HG03460 (cell line): ENCODE measurements around the gene CBX7.

Experiments used
- ATAC-seq: cut with Tn5 transposase; IDR thresholded peaks from one replicate; pipeline ENCODE4 v1.9.1; 2021; ENCODE audit not compliant: unreplicated experiment

Gene CBX7

DNA sequence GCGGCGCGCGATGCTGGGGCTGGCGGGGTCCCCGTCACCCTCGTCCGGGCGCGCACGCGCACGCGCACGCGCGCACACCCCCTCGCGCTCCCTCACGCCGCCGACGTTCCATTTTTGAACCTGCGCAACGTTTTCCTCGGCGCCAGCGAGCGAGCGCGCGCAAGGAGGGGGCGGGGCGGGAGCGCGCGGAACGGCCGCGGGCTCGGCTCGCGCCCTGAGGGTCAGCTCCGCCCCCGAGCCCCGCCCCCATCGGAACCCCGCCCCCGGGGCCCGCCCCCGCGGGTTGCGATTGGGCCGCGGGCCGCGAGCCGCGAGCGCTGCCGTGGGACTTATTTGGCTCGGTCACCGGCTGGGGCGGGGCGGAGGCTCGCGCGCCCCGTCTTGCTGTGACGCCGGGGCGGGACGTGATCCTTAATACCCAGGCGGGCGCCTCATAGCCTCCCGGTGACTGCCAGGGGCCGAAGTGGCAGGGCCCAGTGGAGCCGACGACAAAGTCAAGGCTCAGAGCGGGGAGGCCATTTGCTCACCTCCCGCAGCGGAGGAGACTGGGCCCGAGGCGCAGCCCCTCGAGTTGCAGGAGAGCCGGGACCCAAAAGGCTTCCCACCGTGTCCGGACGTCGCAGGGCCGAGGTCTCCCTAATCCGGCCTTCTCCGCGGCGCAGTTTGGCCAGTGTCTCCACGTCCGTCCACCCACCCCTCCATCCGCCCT lies at the start of gene CBX7:
CBX7 (minus strand) TSS at position 170 of the 709 bp plus-strand sequence. CDS start 236 bp downstream, outside the sequence.
- peak; percentile 69 for ATAC-seq

DNA sequence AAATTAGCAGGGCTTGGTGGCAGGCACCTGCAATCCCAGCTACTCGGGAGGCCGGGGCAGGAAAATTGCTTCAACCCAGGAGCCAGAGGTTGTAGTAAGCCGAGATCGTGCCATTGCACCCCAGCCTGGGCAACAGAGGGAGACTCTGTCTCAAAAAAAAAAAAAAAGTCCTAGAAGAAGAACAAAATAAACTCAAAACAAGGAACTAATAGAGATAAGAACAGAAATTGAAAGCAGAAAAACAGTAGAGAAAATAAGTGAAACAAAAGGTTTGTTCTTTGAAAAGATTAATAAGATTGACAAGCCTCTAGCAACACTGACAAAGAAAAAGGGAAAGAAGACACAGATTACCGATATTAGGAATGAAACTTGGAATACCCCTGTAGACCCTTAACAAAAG lies 45.1 kb upstream of the CBX7 start:
- no peak for ATAC-seq

DNA sequence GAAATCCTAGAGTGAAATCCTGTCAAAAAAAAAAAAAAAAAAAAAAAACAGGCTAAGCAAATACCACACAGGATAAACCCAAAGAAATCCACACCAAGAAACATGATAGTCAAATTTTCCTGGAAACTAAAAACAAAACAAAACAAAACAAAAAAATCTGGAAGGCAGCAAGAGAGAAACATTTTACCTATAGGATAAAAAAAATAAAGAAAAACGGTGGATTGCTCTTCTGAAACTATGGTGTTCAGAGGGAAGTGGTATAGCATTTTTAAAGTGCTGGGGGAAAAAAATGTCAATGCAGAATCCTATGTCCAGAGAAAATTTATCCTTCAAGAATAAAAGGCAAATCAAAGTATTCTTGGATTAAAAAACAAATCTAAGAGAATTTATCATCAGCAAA lies 41.6 kb upstream of the CBX7 start:
- ATAC-seq, result no peak

GRCh38 chr22:39188809-39189208 lies 36.3 kb upstream of the CBX7 start:
- ATAC-seq, result no peak

DNA sequence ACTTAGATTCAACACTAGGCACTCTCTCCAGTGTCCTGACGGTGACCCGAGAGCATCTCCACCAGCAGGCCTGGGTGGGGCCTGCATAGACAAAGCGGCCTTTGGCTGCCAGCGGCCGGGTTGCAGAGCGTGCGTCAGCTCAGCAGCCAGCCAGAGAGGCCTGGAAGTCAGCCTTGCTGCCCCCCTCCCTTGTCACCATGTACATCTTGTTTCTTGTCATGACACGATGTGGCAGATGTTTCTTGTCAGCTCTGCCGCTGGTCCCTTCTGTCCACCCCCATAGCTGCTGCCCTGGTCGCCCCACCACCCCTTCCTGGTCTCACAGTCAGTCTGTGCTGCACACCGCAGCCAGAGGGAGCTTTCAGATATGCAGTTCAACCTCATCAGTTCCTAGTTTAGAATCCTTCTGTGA lies 33.1 kb upstream of the CBX7 start:
- ATAC-seq, result no peak

DNA sequence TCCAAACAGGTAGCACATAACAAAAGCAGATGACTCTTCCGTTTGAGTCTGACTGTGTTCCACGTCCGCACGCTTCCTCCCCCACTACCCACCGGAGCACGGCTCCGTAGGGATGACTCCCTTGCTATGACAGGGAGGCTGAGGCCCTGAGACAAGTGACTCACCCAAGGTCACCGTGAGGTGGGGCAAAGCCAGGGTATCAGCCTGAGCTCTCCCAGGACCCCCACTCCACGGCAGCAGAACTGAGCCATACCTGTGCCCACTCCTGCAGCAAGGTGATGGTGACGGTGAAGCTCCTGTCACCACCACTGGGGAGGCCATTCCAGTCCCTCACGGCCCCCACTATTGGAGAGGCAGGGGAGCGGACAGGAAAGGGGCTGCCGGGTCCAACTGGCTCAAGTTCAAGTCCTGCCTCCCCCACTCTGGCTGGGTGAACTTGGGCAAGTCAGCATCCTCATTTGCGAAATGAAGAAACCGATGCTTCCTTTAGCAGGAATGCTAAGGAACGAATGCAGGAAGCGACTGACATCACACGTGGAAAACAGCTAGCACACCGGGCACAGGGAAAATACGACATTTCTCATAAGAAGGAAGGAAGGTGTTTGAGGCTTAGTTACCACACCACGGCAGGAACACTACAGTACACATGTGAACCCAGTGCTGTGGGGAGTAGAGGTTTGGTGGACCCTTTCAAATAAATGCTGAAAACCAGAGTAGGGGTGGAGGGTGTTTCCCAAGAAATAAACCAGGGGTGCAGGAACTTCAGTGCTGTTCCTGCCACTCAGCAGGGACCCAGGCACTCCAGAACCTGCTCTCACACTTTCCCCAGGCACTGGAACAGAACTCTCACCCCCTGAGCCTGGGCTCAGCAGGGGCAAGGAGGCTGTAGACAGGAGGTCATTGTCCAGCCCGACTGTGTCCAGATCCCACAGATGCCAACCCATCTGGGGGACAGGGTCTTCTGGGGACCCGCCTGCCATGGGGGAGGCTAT lies 32.4 kb upstream of the CBX7 start:
- ATAC-seq, result no peak

DNA sequence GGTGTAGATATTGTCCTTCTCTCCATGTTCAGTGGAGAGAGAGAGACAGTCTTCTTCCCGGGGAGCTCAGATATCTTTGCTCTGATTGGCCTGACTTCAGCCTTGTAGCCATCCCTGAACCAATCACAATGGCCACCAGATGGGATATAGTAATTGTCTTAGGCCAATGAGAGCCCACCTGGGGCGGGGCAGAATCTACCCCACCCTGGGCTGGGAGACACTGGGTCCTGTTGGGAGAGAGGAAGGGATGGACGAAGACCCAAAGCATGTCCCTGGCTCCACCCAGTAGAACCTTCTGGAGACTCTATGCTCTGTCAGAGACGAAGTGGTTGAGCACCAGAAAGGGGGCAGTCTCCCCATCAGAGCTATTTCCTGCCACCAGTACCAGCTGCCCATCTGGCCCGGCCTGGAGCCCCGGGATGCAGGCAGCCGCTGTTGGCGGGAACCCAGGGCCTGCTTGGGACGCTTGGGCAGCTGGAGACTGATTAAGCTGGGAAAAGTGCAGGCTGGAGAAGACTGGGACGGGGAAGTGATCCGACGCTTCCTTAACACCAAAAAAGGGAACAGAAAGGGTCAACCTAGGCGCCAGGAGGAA lies 31.6 kb upstream of the CBX7 start:
- ATAC-seq, result no peak

- ATAC-seq, result no peak
Measured at GRCh38 chr22:39182478-39183030, 30.1 kb upstream of the CBX7 start.

DNA sequence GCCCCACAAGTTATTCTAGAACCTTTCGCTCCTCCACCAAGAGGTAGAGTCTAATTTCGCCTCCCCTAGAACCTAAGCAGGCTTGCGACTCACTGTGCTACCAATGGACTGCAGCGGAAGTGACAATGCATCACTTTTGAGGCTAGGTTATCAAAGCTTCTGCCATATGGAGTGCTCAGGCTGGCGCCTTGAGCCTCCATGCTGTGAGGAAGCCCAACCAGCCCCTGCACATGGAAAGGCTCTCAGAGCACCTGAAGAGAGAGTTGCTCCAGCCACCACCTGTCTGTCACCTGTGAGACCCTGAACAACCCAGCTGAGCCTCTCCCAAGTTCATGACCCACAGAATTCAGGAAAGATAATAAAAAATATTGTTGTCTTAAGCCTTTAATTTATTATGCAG lies 29.3 kb upstream of the CBX7 start:
- ATAC-seq, result no peak

DNA sequence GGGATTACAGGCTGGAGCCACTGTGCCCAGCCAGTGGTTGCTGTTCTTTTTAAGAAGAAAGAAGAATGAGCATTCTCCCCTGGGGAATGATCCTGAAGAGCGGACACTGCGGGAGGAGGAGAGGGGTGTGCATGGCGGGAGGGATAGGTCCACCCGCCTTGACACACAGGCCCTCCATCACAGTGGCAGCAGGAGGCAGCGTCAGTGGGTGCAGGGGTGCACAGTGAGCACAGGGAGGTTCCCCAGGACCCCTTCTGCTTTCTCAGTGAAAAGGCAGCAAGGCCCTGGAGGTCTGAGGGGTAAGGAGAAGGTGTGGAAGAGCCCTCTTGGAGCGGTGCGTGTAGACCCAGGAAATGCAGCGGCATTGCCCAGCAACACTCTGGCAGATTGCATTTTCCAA lies 28.9 kb upstream of the CBX7 start:
- no peak for ATAC-seq

DNA sequence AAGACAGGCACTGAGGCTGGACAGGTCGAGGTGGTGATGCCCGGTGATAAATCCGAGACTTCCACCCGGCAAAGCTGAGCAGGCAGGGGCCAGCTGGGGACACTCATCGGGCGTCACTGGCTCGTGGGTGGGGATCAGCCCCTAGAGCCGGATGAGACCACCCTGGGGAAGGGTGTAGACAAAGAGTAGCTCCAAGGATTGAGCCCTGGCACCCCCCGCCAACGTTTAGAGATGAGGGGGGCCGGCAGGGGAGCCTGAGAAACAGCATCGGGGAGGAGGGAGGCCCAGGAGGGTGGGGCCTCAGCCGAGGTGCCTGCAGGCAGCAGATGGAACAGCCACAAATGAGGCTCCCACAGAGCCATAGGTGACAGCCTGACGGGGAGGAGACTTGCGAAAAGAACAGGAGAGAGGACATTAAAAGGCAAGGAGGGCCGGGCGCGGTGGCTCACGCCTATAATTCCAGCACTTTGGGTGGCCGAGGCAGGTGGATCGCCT lies 27.4 kb upstream of the CBX7 start:
- no peak for ATAC-seq

DNA sequence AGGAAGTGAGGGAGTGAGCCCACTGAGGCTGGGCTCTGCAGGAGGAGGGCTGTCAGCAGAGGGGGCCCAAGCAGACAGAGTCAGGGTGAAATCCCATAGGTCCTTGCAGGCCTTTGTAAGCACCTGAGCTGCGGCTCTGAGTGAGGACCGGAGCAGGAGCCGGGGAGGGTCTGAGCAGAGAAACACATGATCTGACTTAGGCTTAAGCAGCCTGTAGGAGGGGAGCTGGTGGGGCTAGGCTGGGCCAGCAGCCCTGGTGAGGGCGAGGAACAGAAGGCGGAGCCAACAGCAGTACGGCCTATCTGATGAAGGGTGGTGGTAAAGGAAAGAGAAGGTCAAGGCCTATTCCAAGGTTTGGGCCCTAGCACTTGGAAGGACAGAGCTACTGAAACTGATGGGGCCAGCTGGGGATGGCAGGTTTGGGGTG lies 26.9 kb upstream of the CBX7 start:
- ATAC-seq, result no peak

DNA sequence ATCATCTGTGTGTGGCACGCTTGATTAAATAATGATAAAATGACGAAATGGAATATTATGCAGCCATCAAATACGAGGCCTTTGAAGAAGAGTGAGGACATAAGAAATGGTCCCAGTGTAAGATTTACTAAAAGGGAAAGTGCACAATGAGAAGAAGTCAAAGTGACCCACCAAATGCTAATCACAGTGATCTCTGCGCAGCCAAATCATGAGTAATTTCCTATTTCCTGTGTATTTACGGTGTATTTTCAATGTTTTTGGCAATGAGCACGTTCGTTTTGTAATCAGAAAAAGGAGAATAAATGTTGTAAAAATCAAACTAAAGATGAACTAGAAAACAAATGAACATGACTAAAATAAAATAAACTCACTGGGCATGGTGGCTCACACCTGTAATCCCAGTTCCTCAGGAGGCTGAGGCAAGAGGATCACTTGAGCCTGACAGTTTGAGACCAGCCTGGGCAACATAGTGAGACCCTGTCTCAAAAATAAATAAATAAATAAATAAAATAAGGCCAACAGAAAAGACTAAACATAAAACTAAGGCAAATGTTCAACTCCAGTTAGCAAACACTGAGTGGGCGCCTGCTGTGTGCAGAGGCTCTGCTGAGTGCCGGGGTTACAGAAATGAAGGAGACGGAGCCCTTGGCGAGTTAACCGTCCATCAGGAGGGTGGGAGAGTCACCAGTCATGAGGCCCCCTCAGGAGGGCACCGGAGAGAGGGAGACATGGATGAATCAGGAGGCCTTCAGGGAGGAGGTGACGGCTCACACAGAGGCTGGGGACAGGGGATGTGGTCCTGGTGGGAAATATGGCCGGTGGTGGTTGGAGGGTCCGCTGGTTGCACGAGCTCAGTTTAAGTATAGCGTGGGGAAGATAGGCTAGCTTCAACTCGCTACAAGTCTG lies 26.0 kb upstream of the CBX7 start:
- no peak for ATAC-seq

GRCh38 chr22:39177791-39178190 lies 25.3 kb upstream of the CBX7 start:
- ATAC-seq, result no peak

DNA sequence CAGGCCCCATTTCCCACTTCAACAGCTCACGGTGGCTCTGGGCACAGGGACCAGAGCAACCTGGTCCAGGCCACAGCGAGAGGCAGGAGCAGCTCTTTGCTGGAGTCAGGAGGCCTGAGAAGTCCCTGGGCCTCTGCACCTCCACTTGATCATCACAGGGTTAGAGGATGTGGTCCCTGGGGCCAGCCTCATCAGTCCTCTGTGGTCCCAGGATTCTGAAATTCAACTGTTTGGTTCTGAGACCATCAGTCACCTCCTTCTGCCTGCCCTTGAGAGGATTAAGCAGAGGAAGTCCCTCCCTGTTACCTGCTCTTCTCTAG lies 24.9 kb upstream of the CBX7 start:
- no peak for ATAC-seq

DNA sequence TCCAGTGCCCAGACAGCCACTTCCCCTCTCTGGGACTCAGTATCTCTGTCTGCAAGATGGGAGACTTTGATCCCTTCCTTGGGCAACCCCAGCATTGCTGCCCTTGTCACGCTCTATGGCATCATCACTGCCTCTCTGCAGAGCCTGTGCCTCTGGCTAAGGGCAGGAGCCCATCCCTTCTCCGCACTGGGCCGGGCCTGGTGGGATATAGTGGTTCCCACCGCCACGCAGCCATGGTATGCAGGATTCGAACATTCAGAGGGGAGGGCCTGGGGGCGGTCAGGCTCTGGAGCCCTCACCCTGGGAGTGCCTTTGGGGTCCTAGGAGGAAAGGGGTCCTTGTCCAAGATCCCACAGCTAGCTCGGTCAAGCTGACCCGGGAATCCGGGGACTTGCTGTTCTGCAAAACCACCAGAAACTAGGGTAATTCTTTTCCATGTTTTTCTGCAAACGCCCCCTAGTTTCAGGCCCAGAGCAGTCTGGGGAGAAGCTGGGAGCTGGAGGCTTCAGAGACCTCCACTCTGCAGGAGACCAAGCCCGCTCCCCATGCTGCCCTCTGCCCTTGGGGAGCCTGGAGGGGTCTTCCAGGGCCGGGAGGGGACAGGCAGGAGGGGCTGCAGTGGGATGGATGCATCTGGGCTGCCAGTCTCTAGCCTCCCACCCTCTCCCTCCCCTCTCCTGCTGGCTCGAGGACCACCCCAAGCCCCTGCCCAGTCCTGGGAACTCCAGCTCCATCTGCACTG lies 24.4 kb upstream of the CBX7 start:
- ATAC-seq, result no peak

GRCh38 chr22:39176143-39176713 lies 23.7 kb upstream of the CBX7 start:
- no peak for ATAC-seq

DNA sequence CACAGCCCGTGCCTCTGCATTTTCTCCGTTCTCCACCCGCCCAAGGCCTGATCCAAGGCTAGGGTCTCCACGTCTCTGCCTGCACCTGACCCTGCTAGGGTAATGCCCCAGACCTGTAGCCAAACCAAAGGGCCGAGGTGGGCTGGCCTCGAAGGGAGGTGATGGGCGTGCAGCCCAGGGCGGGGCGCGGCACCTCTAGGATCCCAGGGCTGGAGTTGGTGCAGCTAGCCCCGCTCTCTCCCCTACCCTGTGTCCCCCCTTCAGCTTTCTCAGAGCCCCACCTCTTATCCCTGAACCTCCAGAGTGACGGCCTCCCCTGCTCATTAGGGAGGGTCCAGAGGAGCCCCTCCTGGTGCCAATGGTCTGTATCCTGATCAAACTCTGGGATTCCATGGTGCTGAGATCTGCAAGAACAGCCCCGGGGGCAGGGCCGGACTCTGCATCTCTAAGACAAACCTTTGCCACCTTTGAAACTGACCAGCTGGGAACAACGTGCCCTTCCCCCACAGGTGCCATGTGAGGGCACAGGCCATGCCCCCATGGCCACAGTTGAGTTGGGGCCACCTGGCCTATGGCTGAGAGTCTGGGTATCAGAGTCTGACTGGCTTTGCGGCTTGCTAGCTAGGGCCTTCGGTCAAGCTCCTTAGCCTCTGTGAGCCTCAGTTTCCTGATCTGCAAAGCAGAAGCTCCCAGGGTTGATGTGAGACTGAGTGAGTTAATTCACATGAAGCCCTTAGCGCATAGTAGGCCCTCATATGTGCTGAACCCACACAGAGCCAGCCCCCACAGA lies 23.1 kb upstream of the CBX7 start:
- ATAC-seq, result no peak
